ENCODE data around the gene PARD3. TPM values are rescaled to one million over a fixed set of nuclear protein-coding genes. Genes with fewer than 3 reads are reported as not detected.
"Not testable (repeated sequence)": the region's sequence is repeated elsewhere in the genome, so short reads cannot be mapped to it uniquely, and the experiment has no call there.

Gene PARD3
- total RNA-seq, 2 experiments from 2014 or later, result 3.6 to 4.0 TPM

DNA sequence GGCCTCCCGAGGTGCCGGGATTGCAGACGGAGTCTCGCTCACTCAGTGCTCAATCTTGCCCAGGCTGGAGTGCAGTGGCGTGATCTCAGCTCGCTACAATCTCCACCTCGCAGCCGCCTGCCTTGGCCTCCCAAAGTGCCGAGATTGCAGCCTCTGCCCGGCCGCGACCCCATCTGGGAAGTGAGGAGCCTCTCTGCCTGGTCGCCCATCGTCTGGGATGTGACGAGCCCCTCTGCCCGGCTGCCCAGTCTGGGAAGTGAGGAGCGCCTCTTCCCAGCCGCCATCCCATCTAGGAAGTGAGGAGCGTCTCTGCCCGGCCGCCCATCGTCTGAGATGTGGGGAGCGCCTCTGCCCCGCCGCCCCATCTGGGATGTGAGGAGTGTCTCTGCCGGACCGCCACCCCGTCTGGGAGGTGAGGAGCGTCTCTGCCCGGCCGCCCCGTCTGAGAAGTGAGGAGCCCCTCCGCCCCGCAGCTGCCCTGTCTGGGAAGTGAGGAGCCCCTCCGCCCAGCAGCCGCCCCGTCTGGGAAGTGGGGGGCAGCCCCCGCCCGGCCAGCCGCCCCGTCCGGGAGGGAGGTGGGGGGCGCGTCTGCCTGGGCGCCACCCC, 462.4 kb downstream of the PARD3 start:
- H3K36me3 Mint-ChIP-seq (ENCODE audit: low read depth); H3K27ac Mint-ChIP-seq; H3K27me3 Mint-ChIP-seq (ENCODE audit: low read depth); CTCF ChIA-PET; intact Hi-C loops (cut with micrococcal nuclease); H3K9me3 Mint-ChIP-seq; H3K4me3 Mint-ChIP-seq; H3K4me1 Mint-ChIP-seq (ENCODE audit: low read depth); DNase-seq: not testable (repeated sequence)

DNA sequence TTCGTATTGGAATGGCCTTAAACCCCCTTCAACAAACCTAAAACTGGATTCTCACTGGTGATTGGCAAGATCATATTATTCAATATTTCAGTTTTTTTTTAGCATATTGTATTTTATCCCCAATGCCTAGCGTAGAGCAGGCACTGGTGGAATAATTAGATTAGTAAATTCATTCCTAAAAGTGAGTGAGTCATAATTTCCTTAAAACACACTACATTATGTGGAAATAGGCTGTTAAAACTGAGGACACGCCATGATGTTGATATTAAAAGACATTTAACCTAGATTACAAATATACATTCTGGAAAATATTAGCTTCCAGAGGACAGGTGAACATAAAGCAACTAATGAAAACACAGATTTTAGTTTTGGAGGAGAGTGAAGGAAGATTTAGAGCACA, 463.9 kb downstream of the PARD3 start:
- CTCF ChIA-PET, result no interaction called here
- Mint-ChIP-seq H3K36me3 (ENCODE audit: low read depth) (no peaks in the 10 kb centered on the region), H3K4me1 (ENCODE audit: low read depth) (no peaks in the 10 kb centered on the region), H3K9me3 (no peaks in the 10 kb centered on the region), H3K27ac (no peak overlapping the region), H3K27me3 (ENCODE audit: low read depth) (peaks cover 8% of the 10 kb centered on the region), H3K4me3 (no peak overlapping the region)
- DNase-seq, result no peak
- intact Hi-C loops (cut with micrococcal nuclease), result no loop called here

DNA sequence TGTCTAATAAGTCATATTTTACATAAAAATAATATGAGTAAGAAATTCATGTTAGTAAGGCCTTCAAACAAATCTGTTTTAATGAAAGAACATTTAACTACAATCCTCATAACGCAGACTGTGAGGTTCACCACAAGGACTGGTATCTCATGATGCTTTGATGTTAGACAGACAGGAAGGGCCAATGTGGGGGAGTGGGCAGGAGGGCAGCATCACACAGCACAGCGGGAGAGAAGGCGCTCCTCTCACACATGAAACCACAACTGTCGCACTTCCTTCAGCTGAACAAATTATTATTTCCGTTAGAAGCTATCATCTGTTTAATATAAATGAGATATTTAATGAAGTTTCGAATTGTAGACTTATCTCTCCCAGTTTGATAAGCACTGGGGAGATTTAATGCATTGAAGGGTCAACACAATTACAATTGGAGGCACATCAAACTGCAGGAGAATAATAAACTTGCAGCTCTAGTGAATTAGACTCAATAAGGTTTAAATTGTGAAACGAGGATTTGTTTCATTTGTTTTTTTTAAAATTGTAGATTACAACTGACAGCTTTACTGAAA, 466.1 kb downstream of the PARD3 start:
- DNase-seq, result no peak
- intact Hi-C loops (cut with micrococcal nuclease), result no loop called here
- no peaks in the 10 kb centered on the region for H3K9me3 Mint-ChIP-seq
- no peak overlapping the region for H3K27ac Mint-ChIP-seq
- no peaks in the 10 kb centered on the region for H3K36me3 Mint-ChIP-seq (ENCODE audit: low read depth)
- CTCF ChIA-PET, result interaction anchor here (0.8 kb wide), 1 partner anchor 10 kb away, joined by 3 read pairs; no protein-coding TSS in a partner anchor
- H3K27me3 Mint-ChIP-seq (ENCODE audit: low read depth), result no peaks in the 10 kb centered on the region
- no peak overlapping the region for H3K4me3 Mint-ChIP-seq
- H3K4me1 Mint-ChIP-seq (ENCODE audit: low read depth), result no peaks in the 10 kb centered on the region

DNA sequence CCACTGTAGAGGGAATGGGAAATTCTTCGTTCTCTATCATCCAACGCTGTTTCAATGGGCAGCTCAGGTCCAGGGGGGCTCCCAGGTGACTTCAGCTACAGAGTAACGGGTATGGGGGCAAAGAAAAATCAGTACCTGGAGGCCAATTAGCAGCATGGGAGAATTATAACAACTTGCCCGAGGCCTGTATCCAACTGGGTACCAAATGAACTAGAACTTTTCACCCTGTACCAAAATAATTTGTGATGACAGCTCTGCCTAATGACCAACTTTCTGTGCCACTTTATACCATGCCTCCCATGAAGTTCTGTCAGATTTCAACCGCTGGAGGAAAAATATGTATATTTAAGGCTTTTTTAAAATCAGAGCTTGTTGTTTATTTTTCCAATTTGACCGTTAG, 467.1 kb downstream of the PARD3 start:
- Mint-ChIP-seq H3K4me3 (no peak overlapping the region), H3K4me1 (ENCODE audit: low read depth) (no peaks in the 10 kb centered on the region), H3K27me3 (ENCODE audit: low read depth) (no peaks in the 10 kb centered on the region), H3K27ac (no peak overlapping the region), H3K9me3 (no peaks in the 10 kb centered on the region), H3K36me3 (ENCODE audit: low read depth) (no peaks in the 10 kb centered on the region)
- CTCF ChIA-PET, result no interaction called here
- intact Hi-C loops (cut with micrococcal nuclease), result no loop called here
- DNase-seq, result no peak

DNA sequence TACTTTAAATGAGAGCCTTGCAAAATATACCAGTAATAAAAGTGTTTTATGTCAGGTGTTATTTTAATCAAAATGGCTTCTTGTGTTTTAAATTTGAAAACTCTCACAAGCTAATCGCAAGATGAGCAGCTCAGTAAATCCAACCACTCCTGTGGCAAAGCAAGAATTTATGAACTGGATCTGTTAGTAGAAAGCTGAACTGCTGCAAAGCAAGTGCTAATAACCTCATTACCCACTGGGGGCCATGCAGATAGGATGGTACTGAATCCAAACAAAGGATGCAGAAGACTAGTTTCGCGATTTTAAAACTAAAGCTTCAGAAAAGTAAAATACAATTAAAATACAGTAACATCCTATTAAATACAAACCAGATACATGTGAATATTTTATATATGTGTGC, 468.0 kb downstream of the PARD3 start:
- CTCF ChIA-PET, result interaction anchor here (0.6 kb wide), 1 partner anchor 33 kb away, joined by 3 read pairs; no protein-coding TSS in a partner anchor
- no peak overlapping the region for H3K4me3 Mint-ChIP-seq
- DNase-seq, result no peak
- no peak overlapping the region for H3K27ac Mint-ChIP-seq
- intact Hi-C loops (cut with micrococcal nuclease), result no loop called here
- no peaks in the 10 kb centered on the region for H3K4me1 Mint-ChIP-seq (ENCODE audit: low read depth)
- H3K9me3 Mint-ChIP-seq, result no peaks in the 10 kb centered on the region
- H3K36me3 Mint-ChIP-seq (ENCODE audit: low read depth), result no peaks in the 10 kb centered on the region
- H3K27me3 Mint-ChIP-seq (ENCODE audit: low read depth), result no peaks in the 10 kb centered on the region

DNA sequence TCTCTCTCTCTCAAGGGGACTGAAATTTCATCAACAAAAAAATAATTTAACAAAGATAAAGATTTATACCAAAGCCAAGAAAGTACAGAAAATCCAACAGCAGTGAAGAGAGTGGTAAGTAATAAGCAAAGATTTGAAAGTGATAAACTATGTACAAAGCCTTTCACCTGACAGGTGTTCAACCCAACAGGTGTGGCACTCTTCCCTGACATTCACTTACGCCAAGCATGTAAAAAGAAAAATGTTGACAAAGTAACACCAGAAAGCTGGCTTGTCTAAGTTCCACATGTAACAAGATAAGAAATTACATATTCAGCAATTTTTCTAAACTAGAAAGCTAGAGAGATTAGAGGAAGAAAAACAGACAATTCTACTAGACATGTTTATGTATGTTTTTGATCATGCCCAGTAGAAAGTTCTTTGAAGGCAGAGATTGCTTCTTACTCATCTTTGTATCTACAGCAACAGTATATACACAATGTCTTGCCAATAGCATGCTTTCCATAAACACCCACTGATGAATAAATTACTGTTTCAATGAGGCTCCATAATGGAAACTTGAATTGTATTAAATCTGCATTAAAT, 468.5 kb downstream of the PARD3 start:
- Mint-ChIP-seq H3K9me3 (no peaks in the 10 kb centered on the region), H3K4me1 (ENCODE audit: low read depth) (no peaks in the 10 kb centered on the region), H3K36me3 (ENCODE audit: low read depth) (no peaks in the 10 kb centered on the region), H3K27ac (no peak overlapping the region), H3K27me3 (ENCODE audit: low read depth) (no peaks in the 10 kb centered on the region), H3K4me3 (no peak overlapping the region)
- DNase-seq, result no peak
- CTCF ChIA-PET, result interaction anchor here (0.6 to 0.7 kb wide), 2 partner anchors 32 to 904 kb away, joined by 3 read pairs; no protein-coding TSS in a partner anchor
- intact Hi-C loops (cut with micrococcal nuclease), result no loop called here

DNA sequence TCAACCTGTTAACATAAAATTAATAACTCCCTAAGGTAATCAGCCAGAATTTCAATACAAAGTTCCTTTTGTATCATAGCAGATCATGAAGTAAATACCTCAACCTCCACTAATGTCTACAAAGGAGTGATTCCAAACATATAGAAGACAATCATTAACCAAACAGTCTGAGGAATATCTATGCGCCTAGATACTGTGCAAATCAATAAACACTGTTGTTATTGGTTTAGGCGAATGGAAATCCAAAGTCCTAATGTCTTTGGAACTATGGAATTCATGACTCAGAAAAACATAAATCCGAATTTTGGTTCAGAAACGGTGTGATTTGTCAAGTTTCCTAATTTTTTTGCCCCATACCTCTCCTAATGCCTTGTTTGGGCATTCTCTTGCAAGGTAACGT, 469.7 kb downstream of the PARD3 start:
- no peak overlapping the region for H3K4me3 Mint-ChIP-seq
- H3K27ac Mint-ChIP-seq, result no peak overlapping the region
- CTCF ChIA-PET, result no interaction called here
- intact Hi-C loops (cut with micrococcal nuclease), result no loop called here
- no peaks in the 10 kb centered on the region for H3K36me3 Mint-ChIP-seq (ENCODE audit: low read depth)
- H3K9me3 Mint-ChIP-seq, result no peaks in the 10 kb centered on the region
- DNase-seq, result no peak
- no peaks in the 10 kb centered on the region for H3K27me3 Mint-ChIP-seq (ENCODE audit: low read depth)
- peaks cover 1% of the 10 kb centered on the region for H3K4me1 Mint-ChIP-seq (ENCODE audit: low read depth)

DNA sequence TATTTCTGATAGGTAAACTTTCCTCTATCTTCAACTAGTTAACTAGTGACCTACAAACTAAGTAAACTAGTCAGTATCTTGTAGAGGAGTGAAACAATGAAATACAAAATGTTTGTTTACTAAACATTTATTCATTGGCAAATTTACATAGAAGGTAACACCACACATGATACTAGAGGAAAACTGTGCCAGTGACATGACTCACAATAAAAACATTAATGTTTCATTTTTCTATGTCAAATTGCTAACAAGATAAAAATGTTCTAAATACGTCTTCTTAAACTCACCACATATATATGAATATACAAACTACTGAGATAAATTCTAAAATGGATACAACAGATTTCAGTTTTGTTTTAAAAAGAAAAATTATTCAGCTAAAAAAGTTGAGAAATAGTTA, 471.3 kb downstream of the PARD3 start:
- H3K27me3 Mint-ChIP-seq (ENCODE audit: low read depth), result no peaks in the 10 kb centered on the region
- H3K9me3 Mint-ChIP-seq, result no peaks in the 10 kb centered on the region
- no peaks in the 10 kb centered on the region for H3K36me3 Mint-ChIP-seq (ENCODE audit: low read depth)
- DNase-seq, result no peak
- peaks cover 7% of the 10 kb centered on the region for H3K4me1 Mint-ChIP-seq (ENCODE audit: low read depth)
- intact Hi-C loops (cut with micrococcal nuclease), result no loop called here
- CTCF ChIA-PET, result no interaction called here
- H3K27ac Mint-ChIP-seq, result no peak overlapping the region
- H3K4me3 Mint-ChIP-seq, result no peak overlapping the region

DNA sequence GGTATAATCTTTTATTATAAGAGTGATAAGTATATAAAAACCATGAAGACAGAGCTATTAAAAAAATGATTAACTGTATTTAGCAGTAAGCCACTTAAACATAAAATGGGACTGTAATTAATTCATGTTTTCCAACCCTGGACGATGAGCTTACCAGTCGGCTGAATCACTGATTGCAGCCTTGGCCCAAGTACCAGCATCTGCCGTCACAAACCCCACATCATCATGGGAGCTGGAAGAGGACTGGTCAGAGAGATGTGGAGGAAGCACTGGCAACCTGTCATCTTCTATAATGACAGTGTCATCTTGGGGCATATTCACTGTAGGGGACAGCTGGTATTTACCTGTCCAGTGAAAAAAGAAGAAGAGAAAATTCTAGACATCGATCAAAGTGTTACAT, 473.6 kb downstream of the PARD3 start:
- CTCF ChIA-PET, result interaction anchor here (1.0 kb wide), 1 partner anchor 30 kb away, joined by 4 read pairs; no protein-coding TSS in a partner anchor
- no peak for DNase-seq
- no peaks in the 10 kb centered on the region for H3K27me3 Mint-ChIP-seq (ENCODE audit: low read depth)
- H3K4me1 Mint-ChIP-seq (ENCODE audit: low read depth), result peaks cover 7% of the 10 kb centered on the region
- no peaks in the 10 kb centered on the region for H3K36me3 Mint-ChIP-seq (ENCODE audit: low read depth)
- H3K27ac Mint-ChIP-seq, result no peak overlapping the region
- H3K4me3 Mint-ChIP-seq, result no peak overlapping the region
- intact Hi-C loops (cut with micrococcal nuclease), result no loop called here
- H3K9me3 Mint-ChIP-seq, result no peaks in the 10 kb centered on the region

DNA sequence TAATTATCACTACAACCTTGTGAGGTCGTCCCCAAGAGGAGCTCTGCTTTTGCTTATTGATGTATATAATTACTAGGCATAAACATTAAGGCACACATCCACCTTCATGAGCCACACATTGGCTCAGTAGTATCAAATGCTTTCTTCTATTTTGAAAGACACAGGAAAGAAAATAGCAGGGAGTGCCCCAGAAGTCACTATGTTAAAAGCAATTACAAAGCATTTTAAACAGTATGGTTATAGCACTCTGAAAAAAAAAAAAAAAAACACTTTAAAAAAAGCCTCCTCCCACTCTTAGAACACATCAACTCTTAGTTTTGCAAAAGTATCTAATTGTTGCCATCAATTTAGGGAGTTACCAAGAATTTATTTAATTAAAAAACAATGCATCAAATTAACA, 474.2 kb downstream of the PARD3 start:
- H3K27ac Mint-ChIP-seq, result no peak overlapping the region
- H3K27me3 Mint-ChIP-seq (ENCODE audit: low read depth), result no peaks in the 10 kb centered on the region
- CTCF ChIA-PET, result interaction anchor here (1.0 kb wide), 1 partner anchor 30 kb away, joined by 4 read pairs; no protein-coding TSS in a partner anchor
- H3K9me3 Mint-ChIP-seq, result no peaks in the 10 kb centered on the region
- intact Hi-C loops (cut with micrococcal nuclease), result no loop called here
- no peak for DNase-seq
- no peaks in the 10 kb centered on the region for H3K36me3 Mint-ChIP-seq (ENCODE audit: low read depth)
- peaks cover 7% of the 10 kb centered on the region for H3K4me1 Mint-ChIP-seq (ENCODE audit: low read depth)
- H3K4me3 Mint-ChIP-seq, result no peak overlapping the region

DNA sequence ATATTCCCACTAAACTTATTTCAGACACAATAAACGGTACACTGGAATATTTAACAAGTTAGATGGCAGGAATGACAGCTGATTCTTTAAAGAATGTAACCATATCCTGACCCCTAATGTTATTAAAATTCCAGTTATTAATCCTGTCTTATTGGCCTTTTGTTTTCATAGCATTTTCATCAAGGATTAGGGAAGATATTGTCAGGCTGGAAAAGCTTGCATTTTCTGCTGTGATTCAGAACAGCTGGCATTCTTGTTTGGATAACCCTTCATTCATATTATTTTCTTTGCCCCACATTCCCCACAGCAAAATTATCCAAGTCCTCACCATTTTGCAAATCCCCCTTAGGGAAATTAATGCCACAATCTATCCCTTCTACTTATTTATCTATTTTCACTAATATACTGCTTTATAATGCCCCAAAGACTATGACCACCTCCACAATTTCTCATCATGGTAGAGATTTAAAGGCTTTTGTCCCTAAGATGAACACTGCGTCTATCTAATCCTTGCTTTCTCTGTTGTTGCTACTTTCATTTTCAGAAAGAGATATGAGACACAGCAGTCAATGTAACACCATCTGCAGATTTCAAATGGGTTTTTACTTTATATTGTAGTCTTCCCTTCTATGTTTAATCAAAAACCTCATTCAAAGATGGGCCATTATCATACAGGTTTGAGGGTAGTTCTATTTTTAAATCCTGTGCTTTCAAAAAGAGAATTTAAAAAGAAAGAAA, 475.1 kb downstream of the PARD3 start:
- no peak overlapping the region for H3K4me3 Mint-ChIP-seq
- H3K9me3 Mint-ChIP-seq, result no peaks in the 10 kb centered on the region
- no peaks in the 10 kb centered on the region for H3K27me3 Mint-ChIP-seq (ENCODE audit: low read depth)
- intact Hi-C loops (cut with micrococcal nuclease), result no loop called here
- peaks cover 7% of the 10 kb centered on the region for H3K4me1 Mint-ChIP-seq (ENCODE audit: low read depth)
- no peak for DNase-seq
- H3K27ac Mint-ChIP-seq, result no peak overlapping the region
- CTCF ChIA-PET, result interaction anchor here (1.0 kb wide), 1 partner anchor 31 kb away, joined by 4 read pairs; no protein-coding TSS in a partner anchor
- no peaks in the 10 kb centered on the region for H3K36me3 Mint-ChIP-seq (ENCODE audit: low read depth)

DNA sequence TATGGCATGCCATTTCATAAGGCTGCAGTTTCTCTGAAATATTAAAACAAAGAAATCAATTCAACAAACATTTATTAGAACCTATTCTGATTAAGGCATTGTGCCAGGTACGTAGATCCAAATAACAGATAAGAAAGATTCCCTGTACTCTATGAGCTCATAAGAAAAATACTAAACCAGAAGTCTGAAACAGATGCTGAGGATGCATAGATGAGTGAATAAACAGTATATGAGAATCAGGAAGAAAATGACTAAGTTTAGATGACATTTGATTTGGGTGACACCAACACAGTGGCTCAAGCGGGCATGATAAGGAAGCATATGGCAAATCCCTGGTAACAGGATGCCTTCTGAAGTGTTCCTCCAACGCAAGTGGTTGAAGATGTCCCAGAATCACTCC, 477.2 kb downstream of the PARD3 start:
- no peaks in the 10 kb centered on the region for H3K27me3 Mint-ChIP-seq (ENCODE audit: low read depth)
- CTCF ChIA-PET, result no interaction called here

More for the DNA sequence above, 477.2 kb downstream of the PARD3 start:
- Mint-ChIP-seq H3K4me3 (no peak overlapping the region), H3K9me3 (no peaks in the 10 kb centered on the region), H3K4me1 (ENCODE audit: low read depth) (peaks cover 7% of the 10 kb centered on the region), H3K27ac (no peak overlapping the region), H3K36me3 (ENCODE audit: low read depth) (no peaks in the 10 kb centered on the region)
- intact Hi-C loops (cut with micrococcal nuclease), result no loop called here
- no peak for DNase-seq

Measured in activated naive CD4-positive, alpha-beta T cell treated with anti-CD3 and anti-CD28 coated beads for 36 hours (primary cell).